Neural progenitor cell (in vitro differentiated cells): ENCODE data around the gene CCR6. TPM values are rescaled to one million over a fixed set of nuclear protein-coding genes. Genes with fewer than 3 reads are reported as not detected.

Experiments
- DNase-seq: peaks from one replicate; pipeline ENCODE4 v3.0.0-alpha.2; 2016; ENCODE audit warnings: low spot score
- H2AFZ ChIP-seq: fragments of 200-600 bp; sonication (generic); replicated peaks from 2 replicates; pipeline ENCODE4 v1.6.1; 2016; ENCODE audit warnings: antibody characterized with exemption
- H3F3A ChIP-seq: fragments of 200-600 bp; sonication (generic); 2 replicates; pipeline ENCODE4 v1.6.1; 2016; ENCODE audit warnings: antibody characterized with exemption, low read depth
- H3K27ac ChIP-seq: fragments of 200-600 bp; sonication (generic); 2 replicates; pipeline ENCODE4 v1.5.1; 2016; ENCODE audit warnings: mild to moderate bottlenecking
- H3K27me3 ChIP-seq: fragments of 200-600 bp; sonication (generic); 2 replicates; pipeline ENCODE4 v1.6.1; 2016; ENCODE audit warnings: mild to moderate bottlenecking, moderate library complexity
- H3K36me3 ChIP-seq: fragments of 200-600 bp; sonication (generic); 2 replicates; pipeline ENCODE4 v1.5.1; 2016
- H3K4me1 ChIP-seq: fragments of 200-600 bp; sonication (generic); 2 replicates; pipeline ENCODE4 v1.6.1; 2016; ENCODE audit warnings: mixed run types
- H3K4me2 ChIP-seq: fragments of 200-600 bp; sonication (generic); 2 replicates; pipeline ENCODE4 v1.6.1; 2016
- H3K4me3 ChIP-seq: fragments of 200-600 bp; sonication (generic); 2 replicates; pipeline ENCODE4 v1.5.1; 2016
- H3K79me2 ChIP-seq: fragments of 200-600 bp; sonication (generic); 2 replicates; pipeline ENCODE4 v1.6.1; 2016; ENCODE audit warnings: low read depth
- H3K9ac ChIP-seq: fragments of 200-600 bp; sonication (generic); 2 replicates; pipeline ENCODE4 v1.6.1; 2016
- H3K9me3 ChIP-seq: fragments of 200-600 bp; sonication (generic); 2 replicates; pipeline ENCODE4 v1.5.1; 2016; ENCODE audit warnings: low read depth
- H4K20me1 ChIP-seq: fragments of 200-600 bp; sonication (generic); 2 replicates; pipeline ENCODE4 v1.6.1; 2016; ENCODE audit warnings: low read depth
- H3K27ac Mint-ChIP-seq: 3 replicates; pipeline ENCODE4 v1.8.0; 2021; ENCODE audit warnings: mixed read lengths
- H3K27me3 Mint-ChIP-seq: 2 replicates; pipeline ENCODE4 v1.8.0; 2022; ENCODE audit warnings: low read depth, mild to moderate bottlenecking, inconsistent platforms, moderate library complexity, mixed read lengths; ENCODE audit not compliant: insufficient read depth
- H3K36me3 Mint-ChIP-seq: 3 replicates; pipeline ENCODE4 v1.8.0; 2021; ENCODE audit warnings: mixed read lengths
- H3K4me1 Mint-ChIP-seq: 3 replicates; pipeline ENCODE4 v1.8.0; 2021; ENCODE audit warnings: mixed read lengths
- H3K4me3 Mint-ChIP-seq: 3 replicates; pipeline ENCODE4 v1.8.0; 2021; ENCODE audit warnings: mild to moderate bottlenecking, moderate library complexity, mixed read lengths
- H3K9me3 Mint-ChIP-seq: 3 replicates; pipeline ENCODE4 v1.8.0; 2020; ENCODE audit warnings: mixed read lengths
- EZH2 ChIP-seq: fragments of 200-600 bp; sonication (generic); IDR thresholded peaks from 2 replicates; pipeline ENCODE4 v1.6.1; 2017; ENCODE audit warnings: antibody characterized with exemption, mild to moderate bottlenecking, moderate library complexity
- EZH2phosphoT487 ChIP-seq: fragments of 200-600 bp; sonication (generic); IDR thresholded peaks from 2 replicates; pipeline ENCODE4 v1.6.1; 2017; ENCODE audit warnings: antibody characterized with exemption
- total RNA-seq: library from RNA; depleted of rRNA; stranded (reverse); fragments of >200 nt; gene quantifications from 2 replicates; pipeline ENCODE4 v1.2.3, GENCODE V29; 2015; ENCODE audit warnings: low replicate concordance
- TF ChIP-seq, protein P1 (sequence below): fragments of 200-600 bp; sonication (generic); IDR thresholded peaks from 2 replicates; pipeline ENCODE4 v1.5.1; 2017; ENCODE audit warnings: antibody characterized with exemption, mild to moderate bottlenecking

The CCR6 gene
- total RNA-seq, 1 donor from 2014 or later: not detected

DNA sequence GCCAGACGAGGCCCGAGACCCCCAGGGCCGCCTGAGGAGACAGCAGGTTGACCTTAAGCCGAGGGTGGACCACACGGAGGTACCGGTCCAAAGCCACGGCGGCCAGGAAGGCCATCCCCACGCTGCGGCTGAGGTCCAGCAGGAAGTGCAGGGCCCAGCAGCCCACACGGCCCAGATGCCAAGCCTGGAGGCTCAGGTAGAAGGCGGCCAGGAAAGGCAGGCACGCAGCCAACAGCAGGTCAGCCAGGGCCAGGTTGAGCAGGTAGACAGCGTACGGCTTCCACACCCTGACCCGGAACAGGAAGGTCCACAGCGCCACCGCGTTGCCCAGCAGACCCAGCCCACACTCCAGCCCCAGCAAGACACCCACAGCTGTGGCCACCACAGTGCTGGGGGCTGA is 34.5 kb downstream of the CCR6 start:
- H3K9me3 Mint-ChIP-seq: no peaks in the 10 kb centered on the region
- peaks cover 12% of the 10 kb centered on the region for H3K4me1 Mint-ChIP-seq
- no peak overlapping the region for H3K27ac Mint-ChIP-seq
- TF ChIP-seq EZH2phosphoT487: no peak
- TF ChIP-seq, protein P1, sequence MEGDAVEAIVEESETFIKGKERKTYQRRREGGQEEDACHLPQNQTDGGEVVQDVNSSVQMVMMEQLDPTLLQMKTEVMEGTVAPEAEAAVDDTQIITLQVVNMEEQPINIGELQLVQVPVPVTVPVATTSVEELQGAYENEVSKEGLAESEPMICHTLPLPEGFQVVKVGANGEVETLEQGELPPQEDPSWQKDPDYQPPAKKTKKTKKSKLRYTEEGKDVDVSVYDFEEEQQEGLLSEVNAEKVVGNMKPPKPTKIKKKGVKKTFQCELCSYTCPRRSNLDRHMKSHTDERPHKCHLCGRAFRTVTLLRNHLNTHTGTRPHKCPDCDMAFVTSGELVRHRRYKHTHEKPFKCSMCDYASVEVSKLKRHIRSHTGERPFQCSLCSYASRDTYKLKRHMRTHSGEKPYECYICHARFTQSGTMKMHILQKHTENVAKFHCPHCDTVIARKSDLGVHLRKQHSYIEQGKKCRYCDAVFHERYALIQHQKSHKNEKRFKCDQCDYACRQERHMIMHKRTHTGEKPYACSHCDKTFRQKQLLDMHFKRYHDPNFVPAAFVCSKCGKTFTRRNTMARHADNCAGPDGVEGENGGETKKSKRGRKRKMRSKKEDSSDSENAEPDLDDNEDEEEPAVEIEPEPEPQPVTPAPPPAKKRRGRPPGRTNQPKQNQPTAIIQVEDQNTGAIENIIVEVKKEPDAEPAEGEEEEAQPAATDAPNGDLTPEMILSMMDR: no peak
- no peak for TF ChIP-seq EZH2
- H3K27me3 Mint-ChIP-seq: peaks cover 2% of the 10 kb centered on the region
- no peak overlapping the region for H3K4me3 Mint-ChIP-seq
- Histone ChIP-seq H3K9ac (no peak overlapping the region), H3K27ac (no peak overlapping the region), H3K4me3 (no peak overlapping the region), H3K4me1 (no peaks in the 10 kb centered on the region), H3K36me3 (no peaks in the 10 kb centered on the region), H3K79me2 (no peaks in the 10 kb centered on the region), H4K20me1 (no peaks in the 10 kb centered on the region), H2AFZ (no peak overlapping the region), H3K9me3 (no peaks in the 10 kb centered on the region), H3K4me2 (no peak overlapping the region), H3K27me3 (no peaks in the 10 kb centered on the region), H3F3A (no peaks in the 10 kb centered on the region)
- H3K36me3 Mint-ChIP-seq: no peaks in the 10 kb centered on the region
- DNase-seq: no peak

DNA sequence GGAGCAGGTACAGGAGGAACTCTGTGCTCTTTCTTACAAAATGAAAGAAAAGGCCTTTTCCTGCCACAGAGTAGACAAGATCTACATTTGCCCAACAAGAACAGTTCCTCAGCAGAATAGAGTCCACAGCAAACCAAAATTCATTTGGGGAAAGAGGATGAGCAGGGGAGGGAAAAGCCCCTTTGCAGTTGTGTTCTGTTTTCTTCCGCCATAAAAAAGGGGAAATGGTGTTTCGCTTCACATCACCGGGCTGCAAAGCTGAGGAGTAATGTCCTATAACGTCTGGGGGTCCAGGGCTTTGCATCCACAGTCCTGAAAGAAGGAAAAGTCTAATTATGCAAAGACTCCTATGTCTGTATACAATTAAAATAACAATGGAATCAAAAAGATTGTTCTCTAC is 35.0 kb downstream of the CCR6 start, which contains the start of gene GPR31:
Gene GPR31 (minus strand): TSS at position 118 of the 400 bp plus-strand sequence. CDS start 149 bp downstream, outside the sequence.
- TF ChIP-seq, protein P1: no peak
- TF ChIP-seq EZH2: no peak
- no peak for TF ChIP-seq EZH2phosphoT487
- H2AFZ ChIP-seq: no peak within 1 kb of the TSS

DNA sequence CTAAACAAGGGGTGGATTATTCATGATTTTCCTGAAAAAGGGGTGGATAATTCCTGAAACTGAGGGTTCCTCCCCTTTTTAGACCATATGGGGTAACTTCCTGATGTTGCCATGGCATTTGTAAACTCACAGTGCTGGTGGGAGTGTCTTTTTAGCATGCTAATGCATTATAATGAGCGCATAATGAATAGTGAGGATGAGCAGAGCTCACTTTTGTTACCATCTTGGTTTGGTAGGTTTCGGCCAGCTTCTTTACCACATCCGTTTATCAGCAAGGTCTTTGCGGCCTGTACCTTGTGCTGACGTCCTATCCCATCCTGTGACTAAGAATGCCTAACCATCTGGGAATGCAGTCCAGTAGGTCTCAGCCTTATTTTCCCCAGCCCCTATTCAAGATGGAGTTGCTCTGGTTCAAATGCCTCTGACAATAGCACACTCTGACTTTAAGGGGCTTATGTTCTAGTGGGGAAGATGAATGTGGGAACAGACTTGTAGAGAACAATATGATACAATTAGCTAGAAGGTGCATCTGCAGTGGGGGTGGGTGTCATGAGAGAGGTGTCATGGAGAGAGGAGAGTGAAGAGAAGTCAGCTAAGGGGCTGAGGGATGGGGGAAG is 39.1 kb downstream of the CCR6 start:
- Mint-ChIP-seq H3K4me1 (peaks cover 8% of the 10 kb centered on the region), H3K4me3 (no peak overlapping the region), H3K27ac (no peak overlapping the region), H3K36me3 (no peaks in the 10 kb centered on the region), H3K27me3 (peaks cover 2% of the 10 kb centered on the region), H3K9me3 (no peaks in the 10 kb centered on the region)
- no peak for DNase-seq
- no peaks in the 10 kb centered on the region for H3K36me3 ChIP-seq
- H3K4me2 ChIP-seq: no peak overlapping the region
- no peak overlapping the region for H2AFZ ChIP-seq
- H3K27ac ChIP-seq: no peak overlapping the region
- peaks cover 15% of the 10 kb centered on the region for H3K4me1 ChIP-seq
- H4K20me1 ChIP-seq: no peaks in the 10 kb centered on the region
- no peak overlapping the region for H3K4me3 ChIP-seq
- H3K27me3 ChIP-seq: no peaks in the 10 kb centered on the region
- no peaks in the 10 kb centered on the region for H3K79me2 ChIP-seq
- H3F3A ChIP-seq: peaks cover 4% of the 10 kb centered on the region
- no peaks in the 10 kb centered on the region for H3K9me3 ChIP-seq
- H3K9ac ChIP-seq: no peak overlapping the region
- TF ChIP-seq, protein P1: no peak
- TF ChIP-seq EZH2: no peak
- no peak for TF ChIP-seq EZH2phosphoT487

More for the DNA sequence above, 35.0 kb downstream of the CCR6 start, which contains the start of gene GPR31:
- no peak for DNase-seq
- Histone ChIP-seq H3K4me3 (no peak within 1 kb of the TSS), H3K27me3 (no peaks in the 10 kb centered on the region), H4K20me1 (no peaks in the 10 kb centered on the region), H3K9me3 (no peaks in the 10 kb centered on the region), H3K27ac (no peak within 1 kb of the TSS), H3K36me3 (no peaks in the 10 kb centered on the region), H3K9ac (no peak within 1 kb of the TSS), H3K4me2 (no peak within 1 kb of the TSS), H3F3A (no peaks in the 10 kb centered on the region), H3K4me1 (peaks cover 2% of the 10 kb centered on the region), H3K79me2 (no peaks in the 10 kb centered on the region)
- Mint-ChIP-seq H3K36me3 (no peaks in the 10 kb centered on the region), H3K27ac (no peak within 1 kb of the TSS), H3K4me3 (no peak within 1 kb of the TSS), H3K9me3 (no peaks in the 10 kb centered on the region), H3K4me1 (peaks cover 12% of the 10 kb centered on the region), H3K27me3 (peaks cover 2% of the 10 kb centered on the region)
